ENCODE data around the gene PTGDR2.

- no peak for TF ChIP-seq YY1 (IDR thresholded peaks at IDR 0.05; ENCODE audit: insufficient read depth, insufficient read length)
- no peak for TF ChIP-seq ZNF274 (IDR thresholded peaks at IDR 0.05; ENCODE audit: low read depth, low read length)
- TF ChIP-seq SUZ12 (IDR thresholded peaks at IDR 0.05; ENCODE audit: extremely low read depth, insufficient read depth, insufficient read length) = no peak
These were observed 13.7 kb upstream of the PTGDR2 start for GRCh38 chr11:60869451-60869825.
